Amniotic epithelial cell (primary cell): ENCODE results near the gene AK2.
"Not testable (repeated sequence)": the region's sequence is repeated elsewhere in the genome, so short reads cannot be mapped to it uniquely, and the experiment has no call there.

Source experiments
- DNase-seq: peaks from one replicate; pipeline ENCODE4 v3.0.0-alpha.2; 2010; ENCODE audit warnings: low read depth

AK2 gene

GRCh38 chr1:32998997-32999396, 37.7 kb downstream of the AK2 start:
- no peak for DNase-seq

GRCh38 chr1:32998064-32998463, 38.6 kb downstream of the AK2 start:
- DNase-seq: no peak

- DNase-seq: peak; percentile 99
These were observed 39.2 kb downstream of the AK2 start for GRCh38 chr1:32997381-32997891.

- DNase-seq: not testable (repeated sequence)
These were observed 43.4 kb downstream of the AK2 start for GRCh38 chr1:32993324-32993636.

- peak; percentile 98 for DNase-seq
These were observed 44.0 kb downstream of the AK2 start for GRCh38 chr1:32992489-32993323.

- DNase-seq: no peak
These were observed 44.7 kb downstream of the AK2 start for GRCh38 chr1:32991819-32992488.

GRCh38 chr1:32991386-32991785, 45.3 kb downstream of the AK2 start:
- no peak for DNase-seq

GRCh38 chr1:32990887-32991286, 45.8 kb downstream of the AK2 start:
- no peak for DNase-seq

- DNase-seq: peak; percentile 98
These were observed 47.3 kb downstream of the AK2 start for GRCh38 chr1:32989160-32990050.

GRCh38 chr1:32988665-32989064, 48.0 kb downstream of the AK2 start:
- peak; percentile 84 for DNase-seq

GRCh38 chr1:32985226-32985625, 51.5 kb downstream of the AK2 start:
- DNase-seq: no peak

- DNase-seq: peak; percentile 59
These were observed 52.1 kb downstream of the AK2 start for GRCh38 chr1:32984455-32985171.

GRCh38 chr1:32984090-32984454, 52.6 kb downstream of the AK2 start:
- DNase-seq: no peak

GRCh38 chr1:32983020-32983419, 53.7 kb downstream of the AK2 start:
- no peak for DNase-seq

GRCh38 chr1:32981003-32981901, 55.4 kb downstream of the AK2 start:
- peak; percentile 85 for DNase-seq

GRCh38 chr1:32980080-32980479, 56.6 kb downstream of the AK2 start:
- no peak for DNase-seq

GRCh38 chr1:32978854-32979253, 57.8 kb downstream of the AK2 start:
- no peak for DNase-seq

GRCh38 chr1:32977546-32978087, 59.1 kb downstream of the AK2 start:
- DNase-seq: no peak

- DNase-seq: not testable (repeated sequence)
These were observed 61.6 kb downstream of the AK2 start for GRCh38 chr1:32975055-32975454.

GRCh38 chr1:32973458-32973857, 63.2 kb downstream of the AK2 start:
- DNase-seq: not testable (repeated sequence)
